C4-2B (cell line): ENCODE data around the gene HOXD3.

Source experiments
- H3K27ac ChIP-seq: fragments of 450-650 bp; 2 replicates; pipeline ENCODE4 v1.5.1; 2017
- CTCF ChIP-seq: fragments of 450-650 bp; conservative IDR thresholded peaks from 2 replicates; pipeline ENCODE4 v1.5.1; 2017; ENCODE audit warnings: mild to moderate bottlenecking
- ZFX ChIP-seq: fragments of 450-650 bp; IDR thresholded peaks from 2 replicates; pipeline ENCODE4 v1.6.1; 2017

HOXD3 gene

DNA sequence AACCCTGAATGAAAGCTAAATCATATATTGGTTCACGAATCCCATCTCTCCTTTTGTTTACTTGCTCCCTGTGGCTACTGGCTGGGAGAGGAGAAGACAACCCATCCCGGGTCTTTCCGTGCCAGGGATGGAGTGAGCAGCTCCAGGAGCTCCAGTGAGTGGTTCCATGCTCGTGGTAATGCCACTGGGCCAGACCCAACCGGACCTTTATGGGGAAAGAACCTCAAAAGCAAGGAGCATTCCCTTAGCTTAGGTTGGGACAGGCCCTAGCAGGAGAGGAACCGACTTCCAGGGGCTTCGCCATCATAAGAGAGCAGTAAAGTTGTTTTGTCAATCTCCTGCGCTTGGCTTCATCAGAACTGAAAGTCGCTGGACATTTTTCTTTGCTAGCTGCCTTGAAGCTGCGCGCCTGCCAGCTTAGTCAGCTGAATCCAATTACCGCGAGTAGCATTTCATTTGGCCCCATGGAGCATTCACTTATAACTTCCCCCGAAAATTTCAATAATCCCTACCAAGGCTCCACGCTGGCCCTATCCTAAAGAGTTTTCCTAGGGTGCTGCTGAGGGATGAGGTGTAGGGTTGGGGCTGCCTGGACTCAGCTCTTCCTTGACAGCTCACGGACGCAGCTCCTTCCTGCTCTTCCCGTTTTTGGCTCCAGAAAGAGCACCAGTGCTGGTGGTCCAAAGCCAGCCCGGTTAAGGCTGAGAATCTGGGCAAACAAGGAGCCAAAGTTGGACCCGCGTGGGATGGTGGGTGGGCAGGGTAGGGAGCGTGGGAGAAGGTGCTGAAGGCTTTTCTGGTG, 4.9 kb downstream of the HOXD3 start:
- TF ChIP-seq ZFX (no peak), CTCF (no peak)
- no peak overlapping the region for H3K27ac ChIP-seq

GRCh38 chr2:176162911-176163671, 6.0 kb downstream of the HOXD3 start:
- TF ChIP-seq ZFX (no peak), CTCF (no peak)

GRCh38 chr2:176163672-176164056, 6.6 kb downstream of the HOXD3 start:
- no peak overlapping the region for H3K27ac ChIP-seq
- no peak for TF ChIP-seq ZFX
- TF ChIP-seq CTCF: no peak

More at GRCh38 chr2:176162911-176163671, 6.0 kb downstream of the HOXD3 start:
- no peak overlapping the region for H3K27ac ChIP-seq

GRCh38 chr2:176164201-176164600, 7.1 kb downstream of the HOXD3 start:
- H3K27ac ChIP-seq: no peak overlapping the region
- TF ChIP-seq CTCF (no peak), ZFX (no peak)

DNA sequence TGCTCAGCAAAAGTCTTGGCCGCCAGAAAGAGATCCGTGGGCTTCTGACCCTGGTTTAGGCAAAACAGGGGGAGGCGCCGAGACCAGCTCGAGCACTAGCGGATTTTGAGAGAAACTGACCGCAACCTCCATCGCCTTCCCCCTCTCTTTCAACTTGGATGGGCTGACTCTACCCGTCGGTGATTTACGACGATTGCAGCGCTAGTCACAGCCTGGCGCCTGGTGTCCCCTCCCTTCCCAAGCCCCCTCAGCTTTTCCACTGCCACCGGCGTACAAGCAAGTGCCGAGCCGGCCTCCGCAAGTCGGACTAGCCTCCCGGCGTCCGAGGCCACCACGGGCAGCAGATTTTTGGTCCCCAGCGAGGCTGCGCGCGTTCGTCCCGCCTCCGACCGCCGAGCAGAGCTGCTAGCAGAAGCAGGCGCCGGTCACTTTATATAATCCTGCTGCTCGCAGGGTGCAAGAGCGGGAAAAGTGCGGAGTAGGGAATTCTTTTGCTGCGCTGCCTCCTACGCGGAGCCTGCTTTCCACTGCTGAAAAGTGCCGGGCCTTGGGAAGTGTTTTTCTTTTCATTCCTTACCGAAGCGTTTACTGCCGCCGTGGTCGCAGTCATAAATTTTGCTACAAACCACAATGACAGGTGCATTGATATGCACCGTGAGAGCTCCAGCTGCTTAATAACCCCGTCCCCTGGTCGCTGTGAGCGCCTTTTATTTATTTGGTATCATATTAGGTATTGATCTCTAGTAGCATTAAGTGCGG, 7.7 kb downstream of the HOXD3 start:
- TF ChIP-seq CTCF (no peak), ZFX (no peak)
- no peak overlapping the region for H3K27ac ChIP-seq

- no peak overlapping the region for H3K27ac ChIP-seq
- TF ChIP-seq CTCF (no peak), ZFX (no peak)
These were observed 8.4 kb downstream of the HOXD3 start for GRCh38 chr2:176165370-176166050.
